Neuronal stem cell (in vitro differentiated cells): ENCODE measurements around the gene SGTA.

Experiments used
- DNase-seq: peaks from one replicate; pipeline ENCODE4 v3.0.0-alpha.2; 2013; ENCODE audit warnings: low spot score
- H2AFZ ChIP-seq: one replicate; pipeline ENCODE4 v1.6.1; 2013; ENCODE audit warnings: mild to moderate bottlenecking, low read length, inconsistent platforms
- H2AK5ac ChIP-seq: 2 replicates; pipeline ENCODE4 v1.6.1; 2013; ENCODE audit warnings: low read depth, mild to moderate bottlenecking, inconsistent platforms, low read length, moderate library complexity, mixed read lengths
- H2BK120ac ChIP-seq: 2 replicates; pipeline ENCODE4 v1.6.1; 2013; ENCODE audit warnings: low read depth, mild to moderate bottlenecking, inconsistent platforms, low read length, moderate library complexity, mixed read lengths
- H2BK12ac ChIP-seq: one replicate; pipeline ENCODE4 v1.6.1; 2013; ENCODE audit warnings: low read length, inconsistent platforms
- H2BK15ac ChIP-seq: 2 replicates; pipeline ENCODE4 v1.6.1; 2013; ENCODE audit warnings: mild to moderate bottlenecking, low read length, inconsistent platforms, mixed read lengths
- H2BK5ac ChIP-seq: one replicate; pipeline ENCODE4 v1.6.1; 2013; ENCODE audit warnings: inconsistent platforms, mild to moderate bottlenecking, low read length, moderate library complexity
- H3K14ac ChIP-seq: one replicate; pipeline ENCODE4 v1.6.1; 2013; ENCODE audit warnings: low read length, inconsistent platforms
- H3K18ac ChIP-seq: 2 replicates; pipeline ENCODE4 v1.6.1; 2013; ENCODE audit warnings: low read length, inconsistent platforms
- H3K23ac ChIP-seq: 2 replicates; pipeline ENCODE4 v1.6.1; 2013; ENCODE audit warnings: low read depth, mild to moderate bottlenecking, mixed read lengths, low read length, inconsistent platforms; ENCODE audit not compliant: poor library complexity
- H3K27ac ChIP-seq: replicated peaks from 3 replicates; pipeline ENCODE4 v1.5.1; 2013; ENCODE audit warnings: low read length, inconsistent platforms
- H3K27me3 ChIP-seq, 3 experiments: 2 replicates each; pipeline ENCODE4 v1.6.1; 2013; ENCODE audit warnings: low read length in 3 of 3, mild to moderate bottlenecking in 2 of 3, inconsistent platforms in 1 of 3, low read depth in 1 of 3, mixed read lengths in 1 of 3, moderate library complexity in 1 of 3; ENCODE audit not compliant: control insufficient read depth in 3 of 3, insufficient read depth in 3 of 3
- H3K36me3 ChIP-seq, 2 donors: replicated peaks in 1 of 2; 2 replicates each; pipeline ENCODE4 v1.6.1; 2013; ENCODE audit warnings: low read length in 2 of 2; ENCODE audit not compliant: control insufficient read depth in 2 of 2, insufficient read depth in 2 of 2
- H3K4ac ChIP-seq: 2 replicates; pipeline ENCODE4 v1.6.1; 2013; ENCODE audit warnings: inconsistent platforms, mild to moderate bottlenecking, low read length, moderate library complexity
- H3K4me1 ChIP-seq, 2 donors: 1 replicate in 1 of 2; 2 replicates in 1 of 2; pipeline ENCODE4 v1.6.1; 2013; ENCODE audit warnings: low read length in 2 of 2, low read depth in 1 of 2; ENCODE audit not compliant: control insufficient read depth in 2 of 2, insufficient read depth in 1 of 2
- H3K4me2 ChIP-seq: one replicate; pipeline ENCODE4 v1.6.1; 2013; ENCODE audit warnings: mild to moderate bottlenecking, low read length, inconsistent platforms; ENCODE audit not compliant: insufficient read depth, poor library complexity, severe bottlenecking
- H3K4me3 ChIP-seq, 2 donors: 2 replicates each; pipeline ENCODE4 v1.5.1; 2013; ENCODE audit warnings: low read length in 2 of 2, mild to moderate bottlenecking in 2 of 2, inconsistent platforms in 1 of 2, moderate library complexity in 1 of 2
- H3K79me1 ChIP-seq: one replicate; pipeline ENCODE4 v1.6.1; 2013; ENCODE audit warnings: low read depth, mild to moderate bottlenecking, inconsistent platforms, low read length, moderate library complexity
- H3K9ac ChIP-seq: one replicate; pipeline ENCODE4 v1.6.1; 2013; ENCODE audit warnings: mild to moderate bottlenecking, low read depth, low read length, inconsistent platforms; ENCODE audit not compliant: poor library complexity
- H3K9me3 ChIP-seq, 2 donors: replicated peaks in 1 of 2; 2 replicates each; pipeline versions ENCODE3 to v1.6.1; 2013; ENCODE audit warnings: low read length in 2 of 2, mild to moderate bottlenecking in 2 of 2, inconsistent platforms in 1 of 2, low read depth in 1 of 2, mixed read lengths in 1 of 2, moderate library complexity in 1 of 2; ENCODE audit not compliant: control insufficient read depth in 2 of 2, insufficient read depth in 1 of 2
- H4K8ac ChIP-seq: one replicate; pipeline ENCODE4 v1.6.1; 2013; ENCODE audit warnings: low read depth, mild to moderate bottlenecking, inconsistent platforms, low read length, moderate library complexity
- H4K91ac ChIP-seq: one replicate; pipeline ENCODE4 v1.6.1; 2013; ENCODE audit warnings: low read length, low read depth, mild to moderate bottlenecking, inconsistent platforms; ENCODE audit not compliant: poor library complexity
- WGBS, 2 donors: extraction: QIAGEN DNeasy Blood & Tissue Kit; methylation state at CpG; one replicate each; pipeline ENCODE4 v1.1.7; 2013; ENCODE audit warnings: missing lambda C conversion rate in 2 of 2, mixed read lengths in 1 of 2; ENCODE audit not compliant: insufficient read length in 2 of 2, insufficient replicate concordance in 1 of 2; ENCODE audit errors: extremely low coverage in 2 of 2; 5-methylcytosine and 5-hydroxymethylcytosine counted together

Gene SGTA

DNA sequence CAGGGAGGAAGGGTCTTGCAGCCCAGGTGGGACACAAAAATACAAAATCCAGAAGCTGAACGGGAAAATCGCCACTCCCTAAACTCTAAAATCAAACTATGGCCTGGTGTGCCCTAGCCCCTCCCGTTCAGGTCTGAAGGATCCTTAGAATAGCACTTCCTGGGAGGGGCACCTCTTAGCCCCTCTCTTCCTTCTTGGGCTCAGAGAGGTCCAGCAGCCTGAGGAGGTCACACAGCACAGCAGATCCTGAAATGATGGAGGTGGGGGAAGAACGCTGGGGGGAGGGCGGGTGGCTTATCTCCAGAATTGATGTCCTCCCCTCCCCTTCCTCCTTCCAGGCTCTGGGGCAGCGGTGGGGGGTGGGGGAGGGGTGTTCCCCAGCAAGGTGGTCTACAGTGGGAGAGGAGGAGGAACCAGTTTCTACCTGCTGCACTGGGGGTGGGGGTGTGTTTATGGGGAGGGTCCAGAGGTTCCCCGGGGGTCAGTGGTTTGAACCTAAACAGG, 63.8 kb downstream of the SGTA start:
- Histone ChIP-seq H3K4me2 (no peak overlapping the region), H3K4ac (no peak overlapping the region), H4K91ac (no peak overlapping the region), H2BK15ac (no peak overlapping the region), H2AK5ac (no peak overlapping the region), H3K79me1 (no peaks in the 10 kb centered on the region), H4K8ac (no peak overlapping the region), H2BK5ac (no peak overlapping the region), H3K9ac (no peak overlapping the region), H2BK12ac (no peak overlapping the region), H2AFZ (no peak overlapping the region), H2BK120ac (no peak overlapping the region), H3K4me3 (no peak overlapping the region), H3K18ac (no peak overlapping the region), H3K14ac (no peak overlapping the region), H3K36me3 (peaks cover 0 to 5% of the 10 kb centered on the region in 2 donors), H3K27me3 (peaks cover 2 to 26% (median 23%) of the 10 kb centered on the region in 3 experiments), H3K4me1 (peaks cover 9 to 10% of the 10 kb centered on the region in 2 donors), H3K27ac (no peak overlapping the region), H3K9me3 (peaks cover 10 to 11% of the 10 kb centered on the region in 2 donors), H3K23ac (no peak overlapping the region)
- no CpG with 5 or more reads among the region's 7 CpGs for WGBS, 2 donors
- DNase-seq: no peak

DNA sequence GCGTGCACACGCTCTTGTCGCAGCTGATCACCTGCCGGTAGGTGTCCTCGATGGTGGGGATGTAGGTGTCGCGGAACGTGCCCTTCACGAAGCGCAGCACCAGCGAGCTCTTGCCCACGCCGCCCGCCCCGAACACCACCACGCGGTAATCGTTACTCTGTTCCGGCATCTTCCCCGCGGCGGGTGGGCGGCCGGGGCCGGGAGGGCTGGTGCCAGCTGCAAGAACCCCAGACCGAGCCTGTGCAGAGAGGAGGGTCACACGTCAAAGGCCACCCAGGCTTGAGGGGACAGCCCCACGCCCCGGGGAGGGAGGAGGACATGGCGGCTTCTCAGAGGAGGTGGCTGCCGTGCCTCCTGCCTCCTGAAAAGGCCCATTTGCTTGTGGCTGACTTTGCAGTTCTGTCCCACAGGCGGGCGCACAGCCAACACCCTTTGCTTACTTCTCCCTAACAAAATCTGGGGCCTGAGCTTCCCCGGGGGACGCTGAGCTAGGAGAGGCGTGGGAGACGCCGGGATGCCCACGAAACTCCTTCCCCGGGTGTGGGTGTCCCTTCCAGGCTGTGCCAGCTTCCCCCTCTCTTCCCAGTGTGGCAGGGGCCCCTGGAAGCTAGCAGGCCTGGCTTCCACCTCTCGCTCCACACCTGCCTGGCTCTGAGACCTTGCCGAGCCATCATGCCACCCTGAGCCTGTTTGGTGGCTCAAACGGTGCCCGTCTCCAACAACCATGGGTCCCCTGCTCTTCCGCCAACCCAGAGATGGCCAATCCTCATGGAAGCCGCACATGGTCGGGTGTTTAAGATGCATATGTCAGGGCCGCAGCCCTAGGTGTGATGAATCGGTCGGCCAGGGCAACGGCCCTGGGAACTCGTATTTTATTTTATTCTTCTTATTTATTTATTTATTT, 65.2 kb downstream of the SGTA start:
- Histone ChIP-seq H3K4me1 (peaks cover 9 to 10% of the 10 kb centered on the region in 2 donors), H3K18ac (no peak overlapping the region), H3K9ac (no peak overlapping the region), H2BK12ac (no peak overlapping the region), H3K4ac (no peak overlapping the region), H3K27me3 (peaks cover 2 to 21% (median 14%) of the 10 kb centered on the region in 3 experiments), H2AK5ac (no peak overlapping the region), H2AFZ (no peak overlapping the region), H3K27ac (no peak overlapping the region), H3K4me3 (no peak overlapping the region), H2BK5ac (no peak overlapping the region), H4K91ac (no peak overlapping the region), H3K23ac (peak overlapping the region; percentile 8), H3K36me3 (peaks cover 0 to 5% of the 10 kb centered on the region in 2 donors), H3K79me1 (no peaks in the 10 kb centered on the region), H4K8ac (no peak overlapping the region), H2BK120ac (no peak overlapping the region), H3K14ac (peak overlapping the region; percentile 11), H2BK15ac (no peak overlapping the region), H3K9me3 (peaks cover 9 to 10% of the 10 kb centered on the region in 2 donors), H3K4me2 (no peak overlapping the region)
- WGBS, 2 donors: no CpG with 5 or more reads among the region's 52 CpGs
- DNase-seq: no peak

DNA sequence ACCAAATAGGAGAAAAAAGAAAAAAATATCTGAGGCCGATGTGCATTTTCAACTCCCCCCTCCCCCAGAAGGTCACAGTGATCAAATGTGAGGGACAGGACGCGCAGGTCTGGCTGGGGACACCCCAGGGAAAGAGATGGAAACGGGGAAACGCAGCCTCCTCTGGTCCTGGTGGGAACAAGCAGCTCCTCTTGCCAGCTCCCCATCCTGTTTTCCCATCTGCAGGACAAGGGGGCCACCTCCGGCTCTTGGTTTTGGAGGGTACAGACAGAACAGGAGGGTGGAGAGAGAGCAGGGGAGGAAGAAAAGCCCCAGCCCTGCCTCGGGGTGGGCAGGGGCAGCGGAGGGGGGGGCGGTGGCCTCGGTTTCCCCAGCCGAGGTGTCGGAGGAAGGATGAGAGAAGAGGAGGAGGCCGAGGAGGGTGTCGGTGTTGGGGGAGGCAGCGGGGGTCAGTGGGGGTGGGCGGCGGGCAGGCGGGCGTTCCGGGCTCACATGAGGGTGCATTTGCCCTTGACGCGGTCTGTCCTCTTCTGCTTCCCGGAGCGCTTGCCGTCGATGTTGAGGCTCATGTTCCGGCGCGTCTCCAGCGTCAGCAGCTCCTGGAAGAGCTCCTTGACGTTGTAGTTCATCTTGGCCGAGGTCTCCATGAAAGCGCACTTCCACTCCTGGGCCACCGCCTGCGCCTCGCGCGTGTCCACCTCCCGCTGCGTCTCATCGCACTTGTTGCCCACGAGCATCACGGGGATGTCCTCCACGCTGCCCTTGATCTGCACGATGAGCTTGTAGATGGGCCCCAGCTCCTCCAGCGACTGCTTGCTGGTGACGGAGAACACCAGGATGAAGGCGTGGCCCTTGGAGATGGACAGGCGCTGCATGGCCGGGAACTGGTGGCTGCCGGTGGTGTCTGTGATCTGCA, 66.1 kb downstream of the SGTA start:
- no peak overlapping the region for H3K27ac ChIP-seq
- peaks cover 0 to 13% (median 5%) of the 10 kb centered on the region in 3 experiments for H3K27me3 ChIP-seq
- peak overlapping the region; percentile 8 for H3K23ac ChIP-seq
- H4K8ac ChIP-seq: no peak overlapping the region
- no peak overlapping the region for H2BK5ac ChIP-seq
- H3K36me3 ChIP-seq: peaks cover 0 to 5% of the 10 kb centered on the region in 2 donors
- H3K14ac ChIP-seq: no peak overlapping the region
- peaks cover 9 to 10% of the 10 kb centered on the region in 2 donors for H3K9me3 ChIP-seq
- H2AFZ ChIP-seq: no peak overlapping the region
- H3K4ac ChIP-seq: no peak overlapping the region
- WGBS, 2 donors: no CpG with 5 or more reads among the region's 51 CpGs
- no peak overlapping the region for H3K18ac ChIP-seq
- no peak overlapping the region for H3K4me3 ChIP-seq
- no peaks in the 10 kb centered on the region for H3K79me1 ChIP-seq
- H2BK12ac ChIP-seq: no peak overlapping the region
- peaks cover 9 to 10% of the 10 kb centered on the region in 2 donors for H3K4me1 ChIP-seq
- no peak for DNase-seq
- H3K9ac ChIP-seq: no peak overlapping the region
- no peak overlapping the region for H2AK5ac ChIP-seq
- no peak overlapping the region for H2BK15ac ChIP-seq
- no peak overlapping the region for H2BK120ac ChIP-seq
- H4K91ac ChIP-seq: no peak overlapping the region
- no peak overlapping the region for H3K4me2 ChIP-seq
